ENCODE results near the gene OR4P4. TPM values are rescaled to one million over a fixed set of nuclear protein-coding genes. Genes with fewer than 3 reads are reported as not detected.

Gene OR4P4
- total RNA-seq (2013; cell fraction: nucleolus; rRNA removed) = not detected in 2 replicates
- total RNA-seq (2014; rRNA removed) (not detected in 2 replicates), total RNA-seq (2014; rRNA removed; fragmentation: Illumina TruSeq; extraction: Trizol) (not detected in 2 replicates), total RNA-seq (2021) (not detected in 2 replicates), polyA plus RNA-seq (2011; rRNA removed) (not detected in 2 replicates), polyA plus RNA-seq (2014; fragmentation: Illumina TruSeq; extraction: Trizol) (not detected in 2 replicates), polyA plus RNA-seq (2014; fragmentation: Nextera tagmentation; extraction: Ambion mirVana) (not detected), polyA plus RNA-seq (2014; rRNA removed) (not detected in 2 replicates), polyA plus RNA-seq (2016; fragmentation: Nextera tagmentation; extraction: Ambion mirVana) (not detected), polyA minus RNA-seq (2011; rRNA and poly(A)+ RNA removed) (not detected in 2 replicates), Bru-seq, nascent RNA (not detected), BruChase-seq, experiment 1, labeled RNA remaining after a 6-hour chase (not detected), BruChase-seq, experiment 2, labeled RNA remaining after a 2-hour chase (not detected)
- not detected for polyA plus RNA-seq (2011; ENCODE audit: low read depth)
- not detected in 2 replicates for polyA plus RNA-seq (2011; cell fraction: cytosol; rRNA removed)
- not detected in 2 replicates for polyA plus RNA-seq (2011; cell fraction: nucleus; rRNA removed)
- not detected in 2 replicates for polyA plus RNA-seq (2012)
- not detected in 2 replicates for polyA minus RNA-seq (2011; cell fraction: cytosol; rRNA and poly(A)+ RNA removed)
- polyA minus RNA-seq (2011; cell fraction: nucleus; rRNA and poly(A)+ RNA removed) = not detected in 2 replicates
- long read RNA-seq, experiment 1 = 0 reads
- long read RNA-seq, experiment 2 = 0 reads

GRCh38 chr11:55634813-55635212 is at the start of gene OR4P4:
TSS of gene OR4P4 (plus strand) at chr11:55635113.
- H3K27ac ChIP-seq (ENCODE audit: control insufficient read depth, insufficient read depth) = no peak within 1 kb of the TSS
- POLR2A ChIA-PET = no interaction called here
- no peaks in the 10 kb centered on the region for H3K9me3 ChIP-seq (replicated peaks; ENCODE audit: control insufficient read depth, insufficient read depth, low read length)
- TF ChIP-seq TCF12 (IDR thresholded peaks at IDR 0.05; ENCODE audit: low read depth, low read length) (no peak), IRF5 (IDR thresholded peaks at IDR 0.05; ENCODE audit: borderline replicate concordance) (no peak), POLR2A (IDR thresholded peaks at IDR 0.05; ENCODE audit: low read depth, low read length) (no peak), TCF3 (IDR thresholded peaks at IDR 0.05; ENCODE audit: borderline replicate concordance, insufficient read depth, low read depth, low read length) (no peak), RCOR1 (conservative IDR thresholded peaks at IDR 0.05; ENCODE audit: low read depth, low read length) (no peak), SREBF1 (IDR thresholded peaks at IDR 0.05; ENCODE audit: low read length) (no peak), MYB (IDR thresholded peaks at IDR 0.05; ENCODE audit: borderline replicate concordance, low read depth, low read length) (no peak), NBN (IDR thresholded peaks at IDR 0.05) (no peak), RUNX3 (IDR thresholded peaks at IDR 0.05; ENCODE audit: low read length) (no peak), SIX5 (IDR thresholded peaks at IDR 0.05; ENCODE audit: low read depth, low read length, severe bottlenecking) (no peak), MAX (IDR thresholded peaks at IDR 0.05; ENCODE audit: low read depth, low read length) (no peak), HCFC1 (IDR thresholded peaks at IDR 0.05; ENCODE audit: low read length) (no peak), CTCF (IDR thresholded peaks at IDR 0.05 in 2 of 3, conservative IDR thresholded peaks at IDR 0.05 in 1 of 3; ENCODE audit: control insufficient read depth in 2 of 3, extremely low read depth in 1 of 3, insufficient read depth in 1 of 3, low read depth in 3 of 3, low read length in 3 of 3) (no peak), TCF7 (IDR thresholded peaks at IDR 0.05; ENCODE audit: borderline replicate concordance) (no peak), RB1 (IDR thresholded peaks at IDR 0.05; ENCODE audit: borderline replicate concordance) (no peak), GATAD2B (conservative IDR thresholded peaks at IDR 0.05; ENCODE audit: low read depth) (no peak), PML (IDR thresholded peaks at IDR 0.05; ENCODE audit: low read length) (no peak), BACH1 (IDR thresholded peaks at IDR 0.05; ENCODE audit: borderline replicate concordance) (no peak), ETV6 (conservative IDR thresholded peaks at IDR 0.05 in 1 of 2, IDR thresholded peaks at IDR 0.05 in 1 of 2; ENCODE audit: borderline replicate concordance in 1 of 2, low read depth in 1 of 2) (no peak), FOXM1 (IDR thresholded peaks at IDR 0.05; ENCODE audit: low read depth, low read length) (no peak)
- H2AFZ ChIP-seq (ENCODE audit: control insufficient read depth, low read depth, low read length) = no peak within 1 kb of the TSS
- no peak within 1 kb of the TSS for H3K4me2 ChIP-seq (ENCODE audit: control insufficient read depth, insufficient read depth)
- FAIRE-seq = no peak
- H3K4me3 ChIP-seq = no peak within 1 kb of the TSS
- no TSS peak for BruUV-seq (replicated peaks)
- no peaks in the 10 kb centered on the region for H3K27me3 ChIP-seq (replicated peaks in 1 of 2; ENCODE audit: control insufficient read depth in 2 of 2, insufficient read depth in 2 of 2, low read length in 1 of 2)
- SMC1A ChIA-PET (ENCODE audit: uncharacterized antibody, unreplicated experiment) = interaction anchor here (1.6 kb wide), 1 partner anchor 12 kb away, joined by 4 read pairs; the partner anchor contains the start of gene OR4S2
- H3K79me2 ChIP-seq (ENCODE audit: control insufficient read depth, insufficient read depth, low read length) = no peaks in the 10 kb centered on the region
- CTCF ChIA-PET = no interaction called here
- H3K4me1 ChIP-seq (ENCODE audit: control insufficient read depth, insufficient read depth, low read length) = no peaks in the 10 kb centered on the region
- intact Hi-C loops (cut with micrococcal nuclease; ENCODE audit: unreplicated experiment) (no loop called here), in situ Hi-C loops (cut with MboI) (no loop called here)
- no peak for ATAC-seq
- no peaks in the 10 kb centered on the region for H3K36me3 ChIP-seq (ENCODE audit: control insufficient read depth in 2 of 2, insufficient read depth in 2 of 2, low read length in 1 of 2)
- H4K20me1 ChIP-seq (ENCODE audit: control insufficient read depth, insufficient read depth) = no peaks in the 10 kb centered on the region
- RAD21 ChIA-PET (ENCODE audit: unreplicated experiment) = no interaction called here
- H3K9ac ChIP-seq (ENCODE audit: control insufficient read depth, insufficient read depth, low read length) = no peak within 1 kb of the TSS
- no peak for DNase-seq (ENCODE audit: low read depth, low spot score)
- 26% methylated on average over 3 of the region's 3 CpGs for WGBS (ENCODE audit: insufficient coverage, insufficient replicate concordance, low lambda C conversion rate, missing lambda C conversion rate)

Measured in GM12878 (cell line).